ENCODE results near the gene SLC6A1.

Gene SLC6A1

DNA sequence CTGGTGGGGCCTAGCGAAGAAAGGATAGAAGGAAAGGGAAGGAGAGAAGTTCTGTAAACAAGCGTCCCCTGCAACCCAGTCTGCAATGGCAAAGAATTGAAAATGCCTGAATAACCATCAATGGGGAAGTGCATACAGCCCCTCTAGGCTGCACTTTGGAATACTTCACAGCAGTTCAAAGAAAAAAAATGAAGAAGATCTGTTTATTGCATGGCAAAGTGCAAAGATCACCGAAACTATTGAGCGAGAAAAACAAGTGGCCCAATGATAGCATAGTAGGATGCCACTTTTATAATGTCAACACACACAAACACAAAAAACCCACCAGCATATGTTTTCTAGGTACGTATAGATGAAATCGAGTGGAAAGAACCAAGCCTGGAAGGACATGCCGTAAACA lies 13.6 kb upstream of the SLC6A1 start:
- Histone ChIP-seq H3K4me3 (ENCODE audit: low read depth in 1 of 5, low read length in 5 of 5) (no peak overlapping the region), H3K4me1 (ENCODE audit: control insufficient read depth in 5 of 5, insufficient read depth in 5 of 5, low read length in 5 of 5) (peaks cover 0 to 24% (median 20%) of the 10 kb centered on the region in 5 donors), H3K27me3 (ENCODE audit: control insufficient read depth in 5 of 5, insufficient read depth in 4 of 5, low read length in 5 of 5) (peaks cover 0 to 10% (median 2%) of the 10 kb centered on the region in 5 donors), H3K9ac (ENCODE audit: low read length in 5 of 5) (no peak overlapping the region), H3K27ac (ENCODE audit: low read depth, low read length) (no peak overlapping the region), H3K36me3 (ENCODE audit: control insufficient read depth in 5 of 5, insufficient read depth in 5 of 5, low read length in 5 of 5) (no peaks in the 10 kb centered on the region), H3K9me3 (ENCODE audit: control insufficient read depth in 5 of 5, low read length in 5 of 5) (peaks cover 0 to 2% (median 0%) of the 10 kb centered on the region in 5 donors)

GRCh38 chr3:10980312-10980711 lies 12.2 kb upstream of the SLC6A1 start:
- Histone ChIP-seq H3K9ac (ENCODE audit: low read length in 5 of 5) (no peak overlapping the region), H3K27ac (ENCODE audit: low read depth, low read length) (no peak overlapping the region), H3K4me3 (ENCODE audit: low read depth in 1 of 5, low read length in 5 of 5) (no peak overlapping the region), H3K9me3 (ENCODE audit: control insufficient read depth in 5 of 5, low read length in 5 of 5) (peaks cover 0 to 2% (median 0%) of the 10 kb centered on the region in 5 donors), H3K36me3 (ENCODE audit: control insufficient read depth in 5 of 5, insufficient read depth in 5 of 5, low read length in 5 of 5) (no peaks in the 10 kb centered on the region), H3K27me3 (ENCODE audit: control insufficient read depth in 5 of 5, insufficient read depth in 4 of 5, low read length in 5 of 5) (peaks cover 0 to 4% (median 0%) of the 10 kb centered on the region in 5 donors), H3K4me1 (ENCODE audit: control insufficient read depth in 5 of 5, insufficient read depth in 5 of 5, low read length in 5 of 5) (peaks cover 0 to 24% (median 20%) of the 10 kb centered on the region in 5 donors)

- H3K4me3 ChIP-seq (ENCODE audit: low read depth in 1 of 5, low read length in 5 of 5) = no peak overlapping the region
- H3K27me3 ChIP-seq (ENCODE audit: control insufficient read depth in 5 of 5, insufficient read depth in 4 of 5, low read length in 5 of 5) = peaks cover 0 to under 1% (median 0%) of the 10 kb centered on the region in 5 donors
- no peaks in the 10 kb centered on the region for H3K36me3 ChIP-seq (ENCODE audit: control insufficient read depth in 5 of 5, insufficient read depth in 5 of 5, low read length in 5 of 5)
- peaks cover 0 to 24% (median 20%) of the 10 kb centered on the region in 5 donors for H3K4me1 ChIP-seq (ENCODE audit: control insufficient read depth in 5 of 5, insufficient read depth in 5 of 5, low read length in 5 of 5)
- H3K9ac ChIP-seq (ENCODE audit: low read length in 5 of 5) = no peak overlapping the region
- H3K27ac ChIP-seq (ENCODE audit: low read depth, low read length) = no peak overlapping the region
- H3K9me3 ChIP-seq (ENCODE audit: control insufficient read depth in 5 of 5, low read length in 5 of 5) = no peaks in the 10 kb centered on the region
These were observed 11.5 kb upstream of the SLC6A1 start for GRCh38 chr3:10981031-10981430.

DNA sequence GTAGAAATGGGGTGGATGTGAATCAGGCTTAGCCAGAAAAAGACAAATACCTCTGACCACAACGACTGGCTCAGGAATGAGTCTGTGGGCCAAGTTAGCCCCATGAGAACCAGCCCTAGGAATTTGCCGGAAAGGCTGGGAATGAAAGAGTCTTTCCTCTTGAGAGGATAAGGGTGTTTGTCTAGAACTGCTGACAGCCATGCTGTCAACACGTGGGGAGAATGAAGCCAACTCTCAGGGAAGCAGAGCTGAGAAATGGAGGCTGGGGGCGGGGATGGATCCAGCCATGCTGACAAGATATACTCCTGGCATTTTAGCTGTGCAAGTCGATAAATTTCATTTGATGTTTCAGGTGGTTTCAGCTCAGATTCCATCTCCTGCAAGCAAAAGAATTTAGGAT lies 10.6 kb upstream of the SLC6A1 start:
- no peaks in the 10 kb centered on the region for H3K36me3 ChIP-seq (ENCODE audit: control insufficient read depth in 5 of 5, insufficient read depth in 5 of 5, low read length in 5 of 5)
- H3K4me1 ChIP-seq (ENCODE audit: control insufficient read depth in 5 of 5, insufficient read depth in 5 of 5, low read length in 5 of 5) = peaks cover 0 to 24% (median 20%) of the 10 kb centered on the region in 5 donors
- no peak overlapping the region for H3K4me3 ChIP-seq (ENCODE audit: low read depth in 1 of 5, low read length in 5 of 5)
- no peak overlapping the region for H3K9ac ChIP-seq (ENCODE audit: low read length in 5 of 5)
- no peaks in the 10 kb centered on the region for H3K27me3 ChIP-seq (ENCODE audit: control insufficient read depth in 5 of 5, insufficient read depth in 4 of 5, low read length in 5 of 5)
- no peak overlapping the region for H3K27ac ChIP-seq (ENCODE audit: low read depth, low read length)
- H3K9me3 ChIP-seq (ENCODE audit: control insufficient read depth in 5 of 5, low read length in 5 of 5) = no peaks in the 10 kb centered on the region

- no peak overlapping the region for H3K27ac ChIP-seq (ENCODE audit: low read depth, low read length)
These were observed 9.8 kb upstream of the SLC6A1 start for GRCh38 chr3:10982782-10983181.

GRCh38 chr3:10983219-10983916 lies 9.2 kb upstream of the SLC6A1 start:
- H3K27ac ChIP-seq (ENCODE audit: low read depth, low read length) = no peak overlapping the region
- H3K4me1 ChIP-seq (ENCODE audit: control insufficient read depth in 5 of 5, insufficient read depth in 5 of 5, low read length in 5 of 5) = peaks cover 0 to 20% (median 17%) of the 10 kb centered on the region in 5 donors
- H3K4me3 ChIP-seq (ENCODE audit: low read depth in 1 of 5, low read length in 5 of 5) = peak overlapping the region in 2 of 5 donors; percentile 17 to 28
- peak overlapping the region in 1 of 5 donors; percentile 7 for H3K9ac ChIP-seq (ENCODE audit: low read length in 5 of 5)
- no peaks in the 10 kb centered on the region for H3K27me3 ChIP-seq (ENCODE audit: control insufficient read depth in 5 of 5, insufficient read depth in 4 of 5, low read length in 5 of 5)
- H3K36me3 ChIP-seq (ENCODE audit: control insufficient read depth in 5 of 5, insufficient read depth in 5 of 5, low read length in 5 of 5) = no peaks in the 10 kb centered on the region
- H3K9me3 ChIP-seq (ENCODE audit: control insufficient read depth in 5 of 5, low read length in 5 of 5) = no peaks in the 10 kb centered on the region

More at GRCh38 chr3:10982782-10983181, 9.8 kb upstream of the SLC6A1 start:
- no peaks in the 10 kb centered on the region for H3K36me3 ChIP-seq (ENCODE audit: control insufficient read depth in 5 of 5, insufficient read depth in 5 of 5, low read length in 5 of 5)
- peak overlapping the region in 1 of 5 donors; percentile 13 for H3K9ac ChIP-seq (ENCODE audit: low read length in 5 of 5)
- no peaks in the 10 kb centered on the region for H3K9me3 ChIP-seq (ENCODE audit: control insufficient read depth in 5 of 5, low read length in 5 of 5)
- H3K27me3 ChIP-seq (ENCODE audit: control insufficient read depth in 5 of 5, insufficient read depth in 4 of 5, low read length in 5 of 5) = no peaks in the 10 kb centered on the region
- H3K4me1 ChIP-seq (ENCODE audit: control insufficient read depth in 5 of 5, insufficient read depth in 5 of 5, low read length in 5 of 5) = peaks cover 0 to 24% (median 20%) of the 10 kb centered on the region in 5 donors
- H3K4me3 ChIP-seq (ENCODE audit: low read depth in 1 of 5, low read length in 5 of 5) = peak overlapping the region in 1 of 5 donors; percentile 17

- H3K4me3 ChIP-seq (ENCODE audit: low read depth in 1 of 5, low read length in 5 of 5) = no peak overlapping the region
- H3K4me1 ChIP-seq (ENCODE audit: control insufficient read depth in 5 of 5, insufficient read depth in 5 of 5, low read length in 5 of 5) = peaks cover 0 to 20% (median 16%) of the 10 kb centered on the region in 5 donors
- H3K27ac ChIP-seq (ENCODE audit: low read depth, low read length) = no peak overlapping the region
- H3K36me3 ChIP-seq (ENCODE audit: control insufficient read depth in 5 of 5, insufficient read depth in 5 of 5, low read length in 5 of 5) = no peaks in the 10 kb centered on the region
- H3K27me3 ChIP-seq (ENCODE audit: control insufficient read depth in 5 of 5, insufficient read depth in 4 of 5, low read length in 5 of 5) = peaks cover 0 to 4% (median 0%) of the 10 kb centered on the region in 5 donors
- H3K9me3 ChIP-seq (ENCODE audit: control insufficient read depth in 5 of 5, low read length in 5 of 5) = no peaks in the 10 kb centered on the region
- no peak overlapping the region for H3K9ac ChIP-seq (ENCODE audit: low read length in 5 of 5)
These were observed 8.1 kb upstream of the SLC6A1 start for GRCh38 chr3:10984371-10984896.

DNA sequence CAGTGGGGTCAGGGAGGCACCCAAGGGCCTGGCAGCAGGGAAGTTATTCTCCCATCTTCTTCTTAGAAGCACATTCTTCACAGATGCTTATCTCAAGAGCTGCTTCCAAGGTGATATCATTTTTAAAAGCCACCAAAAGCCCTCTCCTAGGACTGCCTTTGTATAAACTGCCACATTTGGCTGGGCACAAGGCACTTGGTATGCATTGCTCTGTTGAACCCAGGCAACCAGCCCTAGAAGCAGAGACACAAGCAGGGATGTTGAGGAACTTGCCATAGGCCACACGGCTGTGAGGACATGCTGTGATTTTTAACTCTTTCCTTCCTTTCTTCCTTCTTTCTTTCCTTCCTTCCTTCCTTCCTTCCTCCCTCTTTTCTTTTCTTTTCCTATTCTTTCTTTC lies 7.4 kb upstream of the SLC6A1 start:
- Histone ChIP-seq H3K27ac (ENCODE audit: low read depth, low read length) (no peak overlapping the region), H3K9me3 (ENCODE audit: control insufficient read depth in 5 of 5, low read length in 5 of 5) (no peaks in the 10 kb centered on the region), H3K4me3 (ENCODE audit: low read depth in 1 of 5, low read length in 5 of 5) (no peak overlapping the region), H3K9ac (ENCODE audit: low read length in 5 of 5) (no peak overlapping the region), H3K4me1 (ENCODE audit: control insufficient read depth in 5 of 5, insufficient read depth in 5 of 5, low read length in 5 of 5) (peaks cover 0 to 20% (median 16%) of the 10 kb centered on the region in 5 donors), H3K36me3 (ENCODE audit: control insufficient read depth in 5 of 5, insufficient read depth in 5 of 5, low read length in 5 of 5) (no peaks in the 10 kb centered on the region), H3K27me3 (ENCODE audit: control insufficient read depth in 5 of 5, insufficient read depth in 4 of 5, low read length in 5 of 5) (peaks cover 0 to 5% (median 4%) of the 10 kb centered on the region in 5 donors)

GRCh38 chr3:10986592-10986991 lies 6.0 kb upstream of the SLC6A1 start:
- H3K4me1 ChIP-seq (ENCODE audit: control insufficient read depth in 5 of 5, insufficient read depth in 5 of 5, low read length in 5 of 5) = peaks cover 0 to 20% (median 15%) of the 10 kb centered on the region in 5 donors
- H3K36me3 ChIP-seq (ENCODE audit: control insufficient read depth in 5 of 5, insufficient read depth in 5 of 5, low read length in 5 of 5) = no peaks in the 10 kb centered on the region

DNA sequence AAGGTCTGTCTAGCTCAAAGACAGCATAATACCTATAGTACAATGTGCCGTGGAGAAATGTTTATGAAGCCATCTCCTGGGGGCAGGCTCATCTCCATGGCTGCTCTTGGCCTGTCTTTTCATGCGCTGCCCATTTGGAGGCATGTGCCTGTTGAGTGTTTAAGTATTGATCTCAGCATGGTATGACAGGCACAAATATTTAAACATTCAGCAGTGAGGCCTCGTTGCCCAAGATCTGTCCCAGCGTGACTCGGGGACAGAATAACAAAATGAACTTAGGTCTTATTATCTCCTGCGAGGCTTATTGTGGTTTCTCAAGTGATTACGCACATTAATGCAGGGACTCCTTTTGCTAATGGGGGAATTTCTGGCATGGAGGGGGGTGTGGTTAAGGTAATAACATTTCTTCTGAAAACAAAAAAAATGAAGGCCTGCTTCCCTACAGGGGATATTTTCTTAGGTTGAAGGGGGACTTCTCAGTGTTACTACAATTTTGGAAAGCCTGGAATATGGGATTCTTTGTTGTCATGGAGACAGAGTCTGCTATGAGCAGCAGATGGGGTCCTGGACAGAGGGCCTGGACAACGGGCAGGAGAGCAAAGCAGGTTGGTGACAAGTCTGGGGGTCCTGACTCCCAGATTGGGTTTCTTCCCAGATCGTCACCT lies 4.4 kb upstream of the SLC6A1 start:
- no peaks in the 10 kb centered on the region for H3K36me3 ChIP-seq (ENCODE audit: control insufficient read depth in 5 of 5, insufficient read depth in 5 of 5, low read length in 5 of 5)
- H3K4me3 ChIP-seq (ENCODE audit: low read depth in 1 of 5, low read length in 5 of 5) = no peak overlapping the region
- no peak overlapping the region for H3K9ac ChIP-seq (ENCODE audit: low read length in 5 of 5)
- peaks cover 12 to 24% (median 17%) of the 10 kb centered on the region in 5 donors for H3K27me3 ChIP-seq (ENCODE audit: control insufficient read depth in 5 of 5, insufficient read depth in 4 of 5, low read length in 5 of 5)
- no peak overlapping the region for H3K27ac ChIP-seq (ENCODE audit: low read depth, low read length)
- peaks cover 0 to 15% (median 11%) of the 10 kb centered on the region in 5 donors for H3K4me1 ChIP-seq (ENCODE audit: control insufficient read depth in 5 of 5, insufficient read depth in 5 of 5, low read length in 5 of 5)
- H3K9me3 ChIP-seq (ENCODE audit: control insufficient read depth in 5 of 5, low read length in 5 of 5) = no peaks in the 10 kb centered on the region

More at GRCh38 chr3:10986592-10986991, 6.0 kb upstream of the SLC6A1 start:
- H3K4me3 ChIP-seq (ENCODE audit: low read depth in 1 of 5, low read length in 5 of 5) = no peak overlapping the region
- no peak overlapping the region for H3K27ac ChIP-seq (ENCODE audit: low read depth, low read length)
- no peaks in the 10 kb centered on the region for H3K9me3 ChIP-seq (ENCODE audit: control insufficient read depth in 5 of 5, low read length in 5 of 5)
- no peak overlapping the region for H3K9ac ChIP-seq (ENCODE audit: low read length in 5 of 5)
- H3K27me3 ChIP-seq (ENCODE audit: control insufficient read depth in 5 of 5, insufficient read depth in 4 of 5, low read length in 5 of 5) = peaks cover 2 to 16% (median 9%) of the 10 kb centered on the region in 5 donors

Data from subcutaneous abdominal adipose tissue (tissue), 5 donors.